K562 (cell line): ENCODE data around the gene ZFPM1. TPM values are rescaled to one million over a fixed set of nuclear protein-coding genes. Genes with fewer than 3 reads are reported as not detected.

Source experiments
- ATAC-seq: fragments of 200-7000 bp; cut with Tn5 transposase; 3 replicates; pipeline ENCODE4 v1.9.1; 2020; ENCODE audit warnings: moderate library complexity
- BruUV-seq: library from RNA; stranded (reverse); fragments of 400-500 nt; replicated peaks from 2 replicates; lab custom pipeline; 2021; lab: Mats Ljungman, UMichigan
- CTCF ChIA-PET: fragments of 300-600 bp; formaldehyde crosslinking; extraction: SDS; loops from one replicate; lab custom pipeline; 2021; ENCODE audit warnings: low intra/inter-chr PET ratio; lab: Yijun Ruan, JAX
- POLR2A ChIA-PET: fragments of 300-600, 350-650 bp; sonication (Branson Sonifier 250); formaldehyde crosslinking; extraction: SDS; loops from one replicate; lab custom pipeline; 2021; ENCODE audit warnings: antibody characterized with exemption, inconsistent platforms; lab: Yijun Ruan, JAX
- DNase-seq, 4 experiments: peaks; one replicate each; pipeline versions ENCODE4 v3.0.0 to v3.0.0-alpha.2; 2011 to 2018; ENCODE audit warnings: low spot score in 3 of 4, mixed read lengths in 3 of 4; ENCODE audit errors: extremely low read depth in 1 of 4
- FAIRE-seq: peaks from 2 replicates; lab custom pipeline; 2011; peaks lifted over from hg19 to GRCh38; lab: Jason Lieb, UNC
- H2AFZ ChIP-seq: 2 replicates; pipeline ENCODE4 v1.6.0; 2011; ENCODE audit warnings: low read depth, low read length, control low read depth, inconsistent platforms
- H3K27ac ChIP-seq: fragments of 200-600 bp; 3 replicates; pipeline ENCODE4 v1.8.0; 2011; ENCODE audit warnings: low read depth, mild to moderate bottlenecking, control low read depth, inconsistent platforms, low read length, moderate library complexity, mixed read lengths; ENCODE audit errors: extremely low read depth
- H3K27me3 ChIP-seq, 2 experiments: fragments of 300-600 bp in 1 of 2; 2 replicates in 1 of 2; 3 replicates in 1 of 2; pipeline versions ENCODE4 v1.6.0 to v1.8.0; 2011; ENCODE audit warnings: inconsistent platforms in 2 of 2, low read length in 2 of 2, mild to moderate bottlenecking in 1 of 2, mixed read lengths in 1 of 2, moderate library complexity in 1 of 2; ENCODE audit not compliant: control insufficient read depth in 2 of 2, insufficient read depth in 2 of 2
- H3K36me3 ChIP-seq: fragments of 300-600 bp; 3 replicates; pipeline ENCODE4 v1.8.0; 2011; ENCODE audit warnings: mild to moderate bottlenecking, low read length, inconsistent platforms; ENCODE audit not compliant: control insufficient read depth, insufficient read depth
- H3K4me1 ChIP-seq, 2 experiments: fragments of 200-600 bp in 1 of 2; replicated peaks in 1 of 2; 2 replicates in 1 of 2; 3 replicates in 1 of 2; pipeline versions ENCODE4 v1.5.1 to v1.8.0; 2011; ENCODE audit warnings: inconsistent platforms in 2 of 2, low read length in 2 of 2, mild to moderate bottlenecking in 1 of 2, mixed read lengths in 1 of 2, moderate library complexity in 1 of 2; ENCODE audit not compliant: control insufficient read depth in 2 of 2, insufficient read depth in 2 of 2
- H3K4me2 ChIP-seq: 2 replicates; pipeline ENCODE4 v1.6.1; 2011; ENCODE audit warnings: low read length, control low read depth, inconsistent platforms, mixed read lengths; ENCODE audit not compliant: insufficient read depth
- H3K4me3 ChIP-seq: fragments of 200-600 bp; sonication (generic), shearing (Covaris generic); 2 replicates; pipeline ENCODE4 v1.5.1; 2016; ENCODE audit warnings: control low read depth, inconsistent platforms
- H3K79me2 ChIP-seq: fragments of 200-600 bp; 3 replicates; pipeline ENCODE4 v1.8.0; 2011; ENCODE audit warnings: low read length, inconsistent platforms; ENCODE audit not compliant: control insufficient read depth, insufficient read depth
- H3K9ac ChIP-seq, 2 experiments: 2 replicates each; pipeline versions ENCODE4 v1.6.0 to v1.6.1; 2011; ENCODE audit warnings: low read depth in 2 of 2, low read length in 2 of 2, control low read depth in 1 of 2, inconsistent platforms in 1 of 2, mild to moderate bottlenecking in 1 of 2, mixed read lengths in 1 of 2; ENCODE audit not compliant: insufficient read depth in 1 of 2
- H3K9me1 ChIP-seq: one replicate; pipeline ENCODE4 v1.6.0; 2011; ENCODE audit warnings: inconsistent platforms, mild to moderate bottlenecking, low read length, moderate library complexity; ENCODE audit not compliant: control insufficient read depth, insufficient read depth
- H3K9me3 ChIP-seq: replicated peaks from 2 replicates; pipeline ENCODE4 v1.5.1; 2011; ENCODE audit warnings: low read depth, low read length, inconsistent platforms; ENCODE audit not compliant: control insufficient read depth, insufficient read depth
- H4K20me1 ChIP-seq: replicated peaks from 2 replicates; pipeline ENCODE4 v1.6.1; 2011; ENCODE audit warnings: low read length, inconsistent platforms, mixed read lengths; ENCODE audit not compliant: control insufficient read depth, insufficient read depth
- HDAC3 ChIP-seq: fragments of 450-650 bp; IDR thresholded peaks from 2 replicates; pipeline ENCODE4 v1.6.1; 2018; ENCODE audit warnings: borderline replicate concordance, mild to moderate bottlenecking, moderate library complexity; ENCODE audit not compliant: partially characterized antibody
- HMGXB4 ChIP-seq: sonication (generic); formaldehyde crosslinking; IDR thresholded peaks from 2 replicates; pipeline ENCODE4 v1.8.1; 2023; ENCODE audit warnings: mild to moderate bottlenecking, missing genetic modification reagents
- IRF9 ChIP-seq: fragments of 450-650 bp; IDR thresholded peaks from 2 replicates; pipeline ENCODE4 v1.6.1; 2016; ENCODE audit warnings: missing biosample characterization, missing genetic modification characterization
- MAZ ChIP-seq, 2 experiments: fragments of 450-650 bp in 1 of 2; sonication (generic) in 1 of 2; formaldehyde crosslinking; IDR thresholded peaks in 1 of 2; conservative IDR thresholded peaks in 1 of 2; 2 replicates each; pipeline versions ENCODE4 v1.4.0 to v1.5.0; 2020; ENCODE audit warnings: mild to moderate bottlenecking in 1 of 2, missing genetic modification reagents in 1 of 2
- MXI1 ChIP-seq: IDR thresholded peaks from 2 replicates; pipeline ENCODE4 v1.6.1; 2011; ENCODE audit warnings: low read depth, mild to moderate bottlenecking, improper control_type of control experiment, low read length
- POLR2G ChIP-seq: fragments of 200-400 bp; formaldehyde crosslinking; IDR thresholded peaks from 2 replicates; pipeline ENCODE4 v1.6.1; 2017; ENCODE audit warnings: low read depth, mild to moderate bottlenecking, antibody characterized with exemption, low read length, moderate library complexity
- POU5F1 ChIP-seq: fragments of 150-350 bp; IDR thresholded peaks from 2 replicates; pipeline ENCODE4 v1.6.1; 2014; ENCODE audit warnings: borderline replicate concordance, low read length, low read depth, mild to moderate bottlenecking; ENCODE audit not compliant: partially characterized antibody
- RCOR1 ChIP-seq, 2 experiments: IDR thresholded peaks; 2 replicates each; pipeline ENCODE4 v1.6.1; 2012; ENCODE audit warnings: low read depth in 2 of 2, low read length in 2 of 2, borderline replicate concordance in 1 of 2, improper control_type of control experiment in 1 of 2
- TARDBP ChIP-seq: fragments of 450-650 bp; IDR thresholded peaks from 2 replicates; pipeline ENCODE4 v1.6.1; 2016
- TCF7 ChIP-seq: sonication (generic); IDR thresholded peaks from 2 replicates; pipeline ENCODE4 v1.6.1; 2016; ENCODE audit warnings: antibody characterized with exemption, borderline replicate concordance
- ZC3H4 ChIP-seq: sonication (generic); formaldehyde crosslinking; IDR thresholded peaks from 2 replicates; pipeline ENCODE4 v1.9.0; 2021; ENCODE audit warnings: missing genetic modification reagents, borderline replicate concordance
- ZNF124 ChIP-seq: sonication (generic); formaldehyde crosslinking; IDR thresholded peaks from 2 replicates; pipeline ENCODE4 v1.8.1; 2022; ENCODE audit warnings: missing genetic modification reagents
- ZNF197 ChIP-seq: fragments of 200-800 bp; sonication (Bioruptor generic); IDR thresholded peaks from 2 replicates; pipeline ENCODE4 v1.6.1; 2016; ENCODE audit warnings: low read depth, missing genetic modification characterization, missing compliant biosample characterization
- WGBS: fragments of 100-300 bp; shearing (Covaris generic); methylation state at CpG from one replicate; pipeline ENCODE4 v1.1.6; 2016; ENCODE audit warnings: low coverage, mixed read lengths; ENCODE audit not compliant: insufficient coverage; ENCODE audit errors: missing lambda C conversion rate; 5-methylcytosine and 5-hydroxymethylcytosine counted together
- in situ Hi-C: fragments of 300-500 bp; cut with MboI; formaldehyde crosslinking; loops from 4 replicates; pipeline ENCODE4 v1.15.0; 2018; ENCODE audit warnings: inconsistent platforms, mixed read lengths
- intact Hi-C: fragments of 100-400 bp; cut with micrococcal nuclease; formaldehyde crosslinking; loops from 2 replicates; pipeline ENCODE4 v1.14.2; 2022
- polyA plus RNA-seq, 8 experiments: library from polyadenylated mRNA; depleted of rRNA in 4 of 8; stranded (reverse) in 5 of 8; unstranded in 3 of 8; fragments of >200 nt; fragmentation: Nextera tagmentation in 2 of 8; fragmentation: Illumina TruSeq in 1 of 8; extraction: Ambion mirVana in 2 of 8; extraction: Trizol in 1 of 8; gene quantifications; 2 replicates each; pipeline versions ENCODE4 v1.2.1 to v1.2.3, GENCODE V29; 2011 to 2014; ENCODE audit warnings: inconsistent platforms in 1 of 8, missing spikeins in 1 of 8
- total RNA-seq, 7 experiments: library from RNA; depleted of rRNA in 6 of 7; stranded (reverse); fragments of >200 nt in 6 of 7; fragmentation: Illumina TruSeq in 2 of 7; extraction: Trizol in 2 of 7; gene quantifications; 2 replicates each; pipeline versions ENCODE4 v1.2.1 to v1.2.3, GENCODE V29; 2011 to 2021; ENCODE audit warnings: low replicate concordance in 1 of 7
- TF ChIP-seq, protein P1 (sequence below): sonication (generic); formaldehyde crosslinking; IDR thresholded peaks from 2 replicates; pipeline ENCODE4 v1.8.0; 2023; ENCODE audit warnings: mild to moderate bottlenecking, missing genetic modification reagents

ZFPM1 gene
- total and polyA plus RNA-seq, 9 of the 15 experiments (the other 6 are each of a cell fraction or from before 2014, with no cell fraction given): 0.03 to 35.9 (median 1.4) TPM

DNA sequence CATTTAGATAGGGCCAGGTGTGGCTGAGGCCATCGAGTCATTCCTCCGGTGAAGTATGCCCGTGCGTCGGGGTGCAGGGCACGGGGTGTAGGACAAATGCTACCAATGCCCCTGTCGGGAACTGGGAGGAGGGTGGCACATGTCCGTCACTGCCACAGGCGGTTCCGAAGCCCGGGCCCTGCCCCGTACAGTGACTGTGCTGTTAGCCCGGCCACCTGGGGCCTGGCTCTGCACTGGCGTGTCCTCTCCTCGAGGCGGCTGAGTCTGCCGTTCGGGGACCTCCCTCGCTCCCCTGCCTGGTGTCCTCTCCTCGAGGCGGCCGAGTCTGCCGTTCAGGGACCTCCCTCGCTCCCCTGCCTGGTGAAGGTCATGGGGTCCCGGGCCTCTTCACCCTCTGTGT, 7.0 kb upstream of the ZFPM1 start:
- Histone ChIP-seq H3K36me3 (no peaks in the 10 kb centered on the region), H4K20me1 (no peaks in the 10 kb centered on the region; the same call in 1 of the 2 replicates), H3K4me2 (no peak overlapping the region), H3K9me1 (no peaks in the 10 kb centered on the region), H3K4me3 (no peak overlapping the region), H3K9me3 (no peaks in the 10 kb centered on the region), H2AFZ (no peak overlapping the region), H3K27me3 (no peaks in the 10 kb centered on the region), H3K27ac (no peak overlapping the region), H3K79me2 (no peaks in the 10 kb centered on the region), H3K9ac (no peak overlapping the region), H3K4me1 (peaks cover 16 to 87% of the 10 kb centered on the region in 2 experiments)
- ChIA-PET CTCF (no interaction called here), POLR2A (no interaction called here)
- WGBS: 63% methylated on average over 11 of the region's 25 CpGs
- TF ChIP-seq, protein P1, sequence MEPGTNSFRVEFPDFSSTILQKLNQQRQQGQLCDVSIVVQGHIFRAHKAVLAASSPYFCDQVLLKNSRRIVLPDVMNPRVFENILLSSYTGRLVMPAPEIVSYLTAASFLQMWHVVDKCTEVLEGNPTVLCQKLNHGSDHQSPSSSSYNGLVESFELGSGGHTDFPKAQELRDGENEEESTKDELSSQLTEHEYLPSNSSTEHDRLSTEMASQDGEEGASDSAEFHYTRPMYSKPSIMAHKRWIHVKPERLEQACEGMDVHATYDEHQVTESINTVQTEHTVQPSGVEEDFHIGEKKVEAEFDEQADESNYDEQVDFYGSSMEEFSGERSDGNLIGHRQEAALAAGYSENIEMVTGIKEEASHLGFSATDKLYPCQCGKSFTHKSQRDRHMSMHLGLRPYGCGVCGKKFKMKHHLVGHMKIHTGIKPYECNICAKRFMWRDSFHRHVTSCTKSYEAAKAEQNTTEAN (CRISPR knock-in tag): no peak
- TF ChIP-seq IRF9 (tag) (no peak), RCOR1 (IDR thresholded peaks at IDR 0.05; ENCODE audit: borderline replicate concordance in 1 of 2, low read depth in 2 of 2, low read length in 2 of 2) (no peak), ZNF197 (CRISPR knock-in tag) (no peak), HMGXB4 (no peak), POLR2G (no peak), TARDBP (no peak), ZNF124 (no peak), MXI1 (no peak), MAZ (CRISPR knock-in tag; conservative IDR thresholded peaks at IDR 0.05 in 1 of 2, IDR thresholded peaks at IDR 0.05 in 1 of 2) (no peak), HDAC3 (no peak), ZC3H4 (CRISPR knock-in tag) (no peak), TCF7 (no peak), POU5F1 (no peak)
- intact Hi-C loops: no loop called here
- in situ Hi-C loops: loop anchor here (10.0 kb wide), 1 partner anchor 79 kb away; no protein-coding TSS in a partner anchor
- ATAC-seq (no peak), DNase-seq (no peak), FAIRE-seq (no peak)
- BruUV-seq: no TSS peak
